Measurements from ENCODE around the gene HINT1. TPM values are rescaled to one million over a fixed set of nuclear protein-coding genes. Genes with fewer than 3 reads are reported as not detected.
"Not testable (repeated sequence)": the region's sequence is repeated elsewhere in the genome, so short reads cannot be mapped to it uniquely, and the experiment has no call there.

Gene HINT1
- total and polyA plus RNA-seq, 2 of the 4 experiments (the other 2 are of a cell fraction) = 179 to 352 TPM

DNA sequence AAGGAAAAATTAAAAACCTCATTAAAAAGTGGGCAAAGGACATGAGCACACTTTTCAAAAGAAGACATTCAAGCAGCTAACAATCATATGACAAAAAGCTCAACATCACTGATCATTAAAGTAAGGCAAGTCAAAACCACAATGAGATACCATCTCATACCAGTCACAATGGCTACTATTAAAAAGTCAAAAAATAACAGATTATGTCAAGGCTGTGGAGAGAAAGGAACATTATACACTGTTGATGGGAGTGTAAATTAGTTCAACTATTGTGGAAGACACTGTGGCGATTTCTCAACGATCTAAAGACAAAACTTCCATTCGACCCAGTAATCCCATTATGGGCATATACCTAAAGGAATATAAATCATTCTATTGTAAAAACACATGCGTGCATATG lies 35.8 kb downstream of the HINT1 start:
- no peak overlapping the region for H2BK5ac ChIP-seq (ENCODE audit: low read depth, low read length, poor library complexity, severe bottlenecking)
- no CpG with 5 or more reads among the region's 4 CpGs for WGBS, 2 experiments (ENCODE audit: extremely low coverage in 2 of 2, insufficient read length in 1 of 2)
- H2AFZ ChIP-seq (replicated peaks; ENCODE audit: low read length, poor library complexity) = no peak overlapping the region
- no peak overlapping the region for H3K18ac ChIP-seq (ENCODE audit: low read depth, low read length)
- CTCF ChIA-PET = no interaction called here
- H3K9me1 ChIP-seq (ENCODE audit: insufficient read depth, low read length) = no peaks in the 10 kb centered on the region
- BruUV-seq (replicated peaks) = no TSS peak
- no peaks in the 10 kb centered on the region for H3K36me3 ChIP-seq (ENCODE audit: control insufficient read depth, insufficient read depth, low read length)
- H3K56ac ChIP-seq (ENCODE audit: extremely low read depth, insufficient read depth, low read length) = no peak overlapping the region
- H2BK15ac ChIP-seq (ENCODE audit: low read depth, low read length) = no peak overlapping the region
- no peak for DNase-seq
- H2AK9ac ChIP-seq (replicated peaks; ENCODE audit: low read depth, low read length, poor library complexity) = no peak overlapping the region
- H3K4ac ChIP-seq (ENCODE audit: low read depth, low read length) = no peak overlapping the region
- H2AK5ac ChIP-seq (ENCODE audit: low read depth, low read length) = no peak overlapping the region
- dilution Hi-C loops (cut with HindIII; ENCODE audit: low sequenced_read_pairs, unreplicated experiment) (no loop called here), intact Hi-C loops (cut with micrococcal nuclease) (no loop called here), in situ Hi-C loops (cut with MboI; ENCODE audit: low sequenced_read_pairs) (no loop called here)
- H3K4me3 ChIP-seq (ENCODE audit: insufficient read depth, low read depth, low read length) = no peak overlapping the region
- no peak overlapping the region for H3K14ac ChIP-seq (replicated peaks; ENCODE audit: low read depth, low read length)
- H3K9ac ChIP-seq (ENCODE audit: low read depth, low read length) = no peak overlapping the region
- no peak overlapping the region for H2BK120ac ChIP-seq (ENCODE audit: low read depth, low read length)
- no peak overlapping the region for H4K8ac ChIP-seq (ENCODE audit: low read depth in 2 of 2, low read length in 2 of 2)
- no peak overlapping the region for H2BK20ac ChIP-seq (ENCODE audit: low read depth, low read length)
- H3K23ac ChIP-seq (ENCODE audit: low read depth, low read length) = no peak overlapping the region
- H3K79me1 ChIP-seq (ENCODE audit: low read depth in 1 of 2, low read length in 2 of 2) = no peaks in the 10 kb centered on the region
- no peak overlapping the region for H4K5ac ChIP-seq (ENCODE audit: low read depth, low read length)
- H3K9me3 ChIP-seq (ENCODE audit: control insufficient read depth, insufficient read depth, low read length) = no peaks in the 10 kb centered on the region; the same call in 1 of the 2 replicates
- no peak for ATAC-seq (ENCODE audit: low read depth)
- no peak overlapping the region for H3K27ac ChIP-seq (ENCODE audit: insufficient read depth, low read length)
- H4K20me1 ChIP-seq (ENCODE audit: insufficient read depth, low read length) = no peaks in the 10 kb centered on the region
- TF ChIP-seq, protein P1, sequence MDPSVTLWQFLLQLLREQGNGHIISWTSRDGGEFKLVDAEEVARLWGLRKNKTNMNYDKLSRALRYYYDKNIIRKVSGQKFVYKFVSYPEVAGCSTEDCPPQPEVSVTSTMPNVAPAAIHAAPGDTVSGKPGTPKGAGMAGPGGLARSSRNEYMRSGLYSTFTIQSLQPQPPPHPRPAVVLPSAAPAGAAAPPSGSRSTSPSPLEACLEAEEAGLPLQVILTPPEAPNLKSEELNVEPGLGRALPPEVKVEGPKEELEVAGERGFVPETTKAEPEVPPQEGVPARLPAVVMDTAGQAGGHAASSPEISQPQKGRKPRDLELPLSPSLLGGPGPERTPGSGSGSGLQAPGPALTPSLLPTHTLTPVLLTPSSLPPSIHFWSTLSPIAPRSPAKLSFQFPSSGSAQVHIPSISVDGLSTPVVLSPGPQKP (IDR thresholded peaks at IDR 0.05; ENCODE audit: borderline replicate concordance, low read depth, low read length) = no peak
- TF ChIP-seq MXI1 (IDR thresholded peaks at IDR 0.05; ENCODE audit: borderline replicate concordance, low read depth, low read length) = no peak
- no peak for TF ChIP-seq CEBPB (IDR thresholded peaks at IDR 0.05; ENCODE audit: low read depth, low read length)
- no peak for TF ChIP-seq RAD21 (IDR thresholded peaks at IDR 0.05; ENCODE audit: low read length)
- no peak for TF ChIP-seq MAZ (IDR thresholded peaks at IDR 0.05; ENCODE audit: borderline replicate concordance, low read depth, low read length)
- TF ChIP-seq RCOR1 (IDR thresholded peaks at IDR 0.05; ENCODE audit: insufficient replicate concordance, low read length) = no peak
- TF ChIP-seq FOS (IDR thresholded peaks at IDR 0.05; ENCODE audit: low read depth, low read length) = no peak
- TF ChIP-seq POLR2A (IDR thresholded peaks at IDR 0.05; ENCODE audit: low read depth, low read length) = no peak
- no peak overlapping the region for H3K4me2 ChIP-seq (ENCODE audit: low read depth, low read length)
- POLR2A ChIA-PET (ENCODE audit: unreplicated experiment) = no interaction called here
- H4K91ac ChIP-seq (ENCODE audit: insufficient read depth, low read depth, low read length) = no peak overlapping the region
- H3K27me3 ChIP-seq (ENCODE audit: control insufficient read depth, insufficient read depth, low read length) = no peaks in the 10 kb centered on the region
- no peaks in the 10 kb centered on the region for H3K4me1 ChIP-seq (ENCODE audit: control insufficient read depth, insufficient read depth, low read length)

DNA sequence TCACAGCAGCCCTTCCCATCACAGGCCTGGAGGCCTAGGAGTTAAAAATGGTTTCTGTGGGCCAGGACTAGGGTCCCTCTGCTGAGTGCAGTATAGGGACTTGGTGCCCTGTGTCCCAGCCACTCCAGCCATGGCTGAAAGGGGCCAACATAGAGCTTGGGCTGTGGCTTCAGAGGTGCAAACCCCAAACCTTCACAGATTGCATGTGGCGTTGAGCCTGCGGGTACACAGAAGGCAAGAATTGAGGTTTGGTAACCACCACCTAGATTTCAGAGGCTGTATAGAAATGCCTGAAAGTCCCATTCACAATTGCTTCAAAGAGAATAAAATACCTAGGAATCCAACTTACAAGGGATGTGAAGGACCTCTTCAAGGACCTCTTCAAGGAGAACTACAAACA lies 37.8 kb downstream of the HINT1 start:
- H3K56ac ChIP-seq (ENCODE audit: extremely low read depth, insufficient read depth, low read length); H3K23ac ChIP-seq (ENCODE audit: low read depth, low read length); H3K14ac ChIP-seq (replicated peaks; ENCODE audit: low read depth, low read length); H2BK5ac ChIP-seq (ENCODE audit: low read depth, low read length, poor library complexity, severe bottlenecking); H3K9me3 ChIP-seq (ENCODE audit: control insufficient read depth, insufficient read depth, low read length); H3K27ac ChIP-seq (ENCODE audit: insufficient read depth, low read length); dilution Hi-C loops (cut with HindIII; ENCODE audit: low sequenced_read_pairs, unreplicated experiment); H3K4me2 ChIP-seq (ENCODE audit: low read depth, low read length); H2BK20ac ChIP-seq (ENCODE audit: low read depth, low read length); H3K4me1 ChIP-seq (ENCODE audit: control insufficient read depth, insufficient read depth, low read length); H2AFZ ChIP-seq (replicated peaks; ENCODE audit: low read length, poor library complexity); H3K79me1 ChIP-seq (ENCODE audit: low read depth in 1 of 2, low read length in 2 of 2); BruUV-seq (replicated peaks); H4K20me1 ChIP-seq (ENCODE audit: insufficient read depth, low read length); H4K8ac ChIP-seq (ENCODE audit: low read depth in 2 of 2, low read length in 2 of 2); CTCF ChIA-PET; H4K5ac ChIP-seq (ENCODE audit: low read depth, low read length); DNase-seq; H3K4me3 ChIP-seq (ENCODE audit: insufficient read depth, low read depth, low read length); H3K18ac ChIP-seq (ENCODE audit: low read depth, low read length); H3K36me3 ChIP-seq (ENCODE audit: control insufficient read depth, insufficient read depth, low read length); H4K91ac ChIP-seq (ENCODE audit: insufficient read depth, low read depth, low read length); H2BK15ac ChIP-seq (ENCODE audit: low read depth, low read length); ATAC-seq (ENCODE audit: low read depth); in situ Hi-C loops (cut with MboI; ENCODE audit: low sequenced_read_pairs); H2BK120ac ChIP-seq (ENCODE audit: low read depth, low read length); H2AK9ac ChIP-seq (replicated peaks; ENCODE audit: low read depth, low read length, poor library complexity); H3K9me1 ChIP-seq (ENCODE audit: insufficient read depth, low read length); intact Hi-C loops (cut with micrococcal nuclease); H3K9ac ChIP-seq (ENCODE audit: low read depth, low read length); H2AK5ac ChIP-seq (ENCODE audit: low read depth, low read length); H3K27me3 ChIP-seq (ENCODE audit: control insufficient read depth, insufficient read depth, low read length); H3K4ac ChIP-seq (ENCODE audit: low read depth, low read length); POLR2A ChIA-PET (ENCODE audit: unreplicated experiment): not testable (repeated sequence)
- WGBS, 2 experiments (ENCODE audit: extremely low coverage in 2 of 2, insufficient read length in 1 of 2) = 76% methylated on average over 2 of the region's 2 CpGs; no CpG with 5 or more reads in 1 of the 2 experiments
